ENCODE measurements around the gene FMN1.

FMN1 gene

DNA sequence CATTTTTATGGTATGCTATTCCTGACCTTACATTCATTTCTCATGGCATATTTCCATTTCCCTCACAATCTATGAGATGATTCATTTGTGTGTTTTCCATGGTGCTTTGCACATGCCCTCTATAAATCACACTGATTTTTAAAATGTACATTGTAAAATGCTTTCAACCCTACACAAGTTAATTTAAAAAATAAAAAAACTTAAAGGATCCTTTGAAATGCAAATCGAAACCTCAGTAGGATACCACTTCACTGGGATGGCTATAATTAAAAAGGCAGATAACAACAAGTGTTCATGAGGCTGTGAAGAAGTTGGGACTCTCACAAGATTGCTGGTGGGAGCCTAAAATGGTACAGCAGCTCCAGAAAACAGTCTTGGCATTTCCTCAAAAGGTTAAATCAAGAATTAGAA, 83.5 kb downstream of the FMN1 start:
- no peaks in the 10 kb centered on the region for H3K27me3 ChIP-seq
- H3K4me3 ChIP-seq (ENCODE audit: low read depth, low read length), result no peak overlapping the region
- TF ChIP-seq, protein P1, sequence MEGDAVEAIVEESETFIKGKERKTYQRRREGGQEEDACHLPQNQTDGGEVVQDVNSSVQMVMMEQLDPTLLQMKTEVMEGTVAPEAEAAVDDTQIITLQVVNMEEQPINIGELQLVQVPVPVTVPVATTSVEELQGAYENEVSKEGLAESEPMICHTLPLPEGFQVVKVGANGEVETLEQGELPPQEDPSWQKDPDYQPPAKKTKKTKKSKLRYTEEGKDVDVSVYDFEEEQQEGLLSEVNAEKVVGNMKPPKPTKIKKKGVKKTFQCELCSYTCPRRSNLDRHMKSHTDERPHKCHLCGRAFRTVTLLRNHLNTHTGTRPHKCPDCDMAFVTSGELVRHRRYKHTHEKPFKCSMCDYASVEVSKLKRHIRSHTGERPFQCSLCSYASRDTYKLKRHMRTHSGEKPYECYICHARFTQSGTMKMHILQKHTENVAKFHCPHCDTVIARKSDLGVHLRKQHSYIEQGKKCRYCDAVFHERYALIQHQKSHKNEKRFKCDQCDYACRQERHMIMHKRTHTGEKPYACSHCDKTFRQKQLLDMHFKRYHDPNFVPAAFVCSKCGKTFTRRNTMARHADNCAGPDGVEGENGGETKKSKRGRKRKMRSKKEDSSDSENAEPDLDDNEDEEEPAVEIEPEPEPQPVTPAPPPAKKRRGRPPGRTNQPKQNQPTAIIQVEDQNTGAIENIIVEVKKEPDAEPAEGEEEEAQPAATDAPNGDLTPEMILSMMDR (IDR thresholded peaks at IDR 0.05; ENCODE audit: low read depth, low read length), result no peak
- H3K9me3 ChIP-seq, result no peaks in the 10 kb centered on the region
- H3K36me3 ChIP-seq, result no peaks in the 10 kb centered on the region
- no peaks in the 10 kb centered on the region for H3K4me1 ChIP-seq
- DNase-seq, result no peak

DNA sequence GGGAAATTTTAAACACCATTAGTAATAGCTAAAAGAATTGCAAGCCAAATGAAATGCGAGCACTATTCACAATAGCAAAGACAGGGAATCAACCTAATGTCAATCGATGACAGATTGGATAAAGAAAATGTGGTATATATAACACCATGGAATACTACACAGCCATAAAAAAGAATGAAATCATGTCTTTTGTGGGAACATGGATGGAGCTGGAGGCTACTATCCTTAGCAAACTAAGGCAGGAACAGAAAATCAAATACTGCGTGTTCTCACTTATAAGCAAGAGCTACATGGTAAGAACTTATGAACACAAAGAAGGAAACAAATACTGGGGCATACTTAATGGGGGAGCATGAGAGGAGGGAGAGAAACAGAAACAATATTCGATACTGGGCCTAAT, 85.2 kb downstream of the FMN1 start:
- no peaks in the 10 kb centered on the region for H3K9me3 ChIP-seq
- H3K27me3 ChIP-seq, result no peaks in the 10 kb centered on the region
- DNase-seq, result no peak
- H3K4me3 ChIP-seq (ENCODE audit: low read depth, low read length), result no peak overlapping the region
- H3K36me3 ChIP-seq, result no peaks in the 10 kb centered on the region
- H3K4me1 ChIP-seq, result no peaks in the 10 kb centered on the region
- TF ChIP-seq, protein P1 (IDR thresholded peaks at IDR 0.05; ENCODE audit: low read depth, low read length), result no peak

DNA sequence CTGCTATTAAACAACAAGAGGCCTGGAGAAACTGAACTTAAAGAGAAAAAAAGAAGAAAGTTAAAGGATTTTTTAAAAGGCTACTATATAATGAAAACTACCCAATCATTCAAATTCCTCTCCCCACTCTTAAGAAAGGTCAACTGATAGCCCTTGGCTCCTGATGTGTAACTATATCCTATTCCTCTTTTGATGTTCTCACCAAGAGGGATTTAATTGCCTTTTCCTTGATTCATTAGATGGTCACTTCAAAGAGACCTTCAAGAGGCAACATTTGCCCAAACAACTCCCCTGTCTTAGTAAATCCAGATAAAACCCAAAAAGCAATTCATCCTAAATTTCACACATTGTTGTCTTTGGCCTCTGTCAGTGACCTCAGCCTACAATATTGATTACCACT, 86.0 kb downstream of the FMN1 start:
- H3K4me3 ChIP-seq (ENCODE audit: low read depth, low read length), result no peak overlapping the region
- no peaks in the 10 kb centered on the region for H3K4me1 ChIP-seq
- H3K36me3 ChIP-seq, result no peaks in the 10 kb centered on the region
- H3K27me3 ChIP-seq, result no peaks in the 10 kb centered on the region
- TF ChIP-seq, protein P1 (IDR thresholded peaks at IDR 0.05; ENCODE audit: low read depth, low read length), result no peak
- H3K9me3 ChIP-seq, result no peaks in the 10 kb centered on the region
- no peak for DNase-seq

DNA sequence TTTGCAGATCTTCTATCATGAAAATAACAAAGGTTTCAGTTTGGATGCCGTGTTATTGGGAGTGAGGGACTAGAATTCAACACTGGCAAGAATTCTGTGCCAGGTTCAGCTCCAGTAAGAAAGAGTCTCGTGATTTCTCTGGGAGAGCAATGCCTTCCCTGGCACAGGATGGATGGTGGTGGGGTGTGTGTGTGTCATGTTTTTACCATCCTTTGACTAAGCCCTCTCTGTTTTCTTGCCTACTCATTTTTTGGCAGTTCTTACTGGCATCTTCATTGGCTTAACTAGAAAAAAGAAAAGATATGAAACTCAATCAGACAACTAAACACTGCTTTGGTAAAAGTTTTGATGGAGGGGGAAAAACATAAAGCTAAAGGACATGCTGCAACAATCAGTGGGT, 86.6 kb downstream of the FMN1 start:
- Histone ChIP-seq H3K9me3 (no peaks in the 10 kb centered on the region), H3K4me3 (ENCODE audit: low read depth, low read length) (no peak overlapping the region), H3K27me3 (no peaks in the 10 kb centered on the region), H3K4me1 (no peaks in the 10 kb centered on the region), H3K36me3 (no peaks in the 10 kb centered on the region)
- TF ChIP-seq, protein P1 (IDR thresholded peaks at IDR 0.05; ENCODE audit: low read depth, low read length), result no peak
- no peak for DNase-seq

DNA sequence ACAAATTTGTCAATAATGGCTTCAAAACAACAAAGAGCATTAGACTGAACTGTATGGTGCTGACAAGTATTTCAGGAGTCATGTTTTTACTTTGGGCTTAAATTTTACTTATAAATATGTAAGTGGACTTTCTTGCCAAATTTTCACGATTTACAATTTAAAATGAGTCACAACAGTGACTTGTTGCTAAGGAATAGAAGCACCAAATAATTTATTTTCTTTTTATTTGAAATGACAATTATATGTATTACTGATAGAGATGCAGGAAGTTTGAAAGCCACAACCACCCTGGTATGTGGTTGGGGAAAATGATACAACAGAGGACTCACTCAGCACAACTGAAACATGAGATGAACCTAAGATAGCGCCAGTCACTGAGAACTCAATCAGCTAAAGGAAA, 90.3 kb downstream of the FMN1 start:
- no peaks in the 10 kb centered on the region for H3K4me1 ChIP-seq
- H3K4me3 ChIP-seq (ENCODE audit: low read depth, low read length), result no peak overlapping the region
- no peaks in the 10 kb centered on the region for H3K36me3 ChIP-seq
- no peak for DNase-seq
- H3K9me3 ChIP-seq, result no peaks in the 10 kb centered on the region
- TF ChIP-seq, protein P1 (IDR thresholded peaks at IDR 0.05; ENCODE audit: low read depth, low read length), result no peak
- no peaks in the 10 kb centered on the region for H3K27me3 ChIP-seq

DNA sequence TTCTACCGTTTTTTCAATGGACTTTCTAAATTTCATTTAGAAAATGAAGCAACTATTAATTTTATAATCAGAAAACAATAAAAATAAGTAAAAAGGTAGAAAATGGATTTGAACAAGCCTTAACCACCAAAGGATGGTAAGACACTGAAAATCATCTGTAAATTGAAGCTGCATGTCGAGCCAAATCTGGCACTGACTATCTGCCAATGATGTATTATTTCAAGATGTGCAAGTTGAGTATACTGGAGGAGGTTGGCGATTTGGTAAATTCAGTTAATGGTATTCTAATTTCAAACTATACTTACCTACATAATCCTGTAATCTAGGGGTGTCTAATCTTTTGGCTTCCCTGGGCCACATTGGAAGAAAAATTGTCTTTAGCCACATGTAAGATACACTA, 93.5 kb downstream of the FMN1 start:
- no peak for DNase-seq
- TF ChIP-seq, protein P1 (IDR thresholded peaks at IDR 0.05; ENCODE audit: low read depth, low read length), result no peak
- H3K36me3 ChIP-seq, result no peaks in the 10 kb centered on the region

More for the DNA sequence above, 93.5 kb downstream of the FMN1 start:
- Histone ChIP-seq H3K27me3 (no peaks in the 10 kb centered on the region), H3K4me3 (ENCODE audit: low read depth, low read length) (no peak overlapping the region), H3K4me1 (0 out of 2 replicates have a peak, but pooled peaks cover 2% of the 10 kb centered on the region), H3K9me3 (no peaks in the 10 kb centered on the region)
